Naive thymus-derived CD4-positive, alpha-beta T cell (primary cell): ENCODE measurements around the gene PTCH2. TPM values are rescaled to one million over a fixed set of nuclear protein-coding genes. Genes with fewer than 3 reads are reported as not detected.
"Not testable (repeated sequence)": the region's sequence is repeated elsewhere in the genome, so short reads cannot be mapped to it uniquely, and the experiment has no call there.

ENCODE experiments used
- ATAC-seq: fragments of 150-1000 bp; cut with Tn5 transposase; 2 replicates; pipeline ENCODE4 v1.10.0; 2021; ENCODE audit warnings: mild to moderate bottlenecking, moderate library complexity
- CTCF ChIA-PET: fragments of 350-600 bp; sonication (Branson Sonifier 250); formaldehyde crosslinking; loops from one replicate; lab custom pipeline; 2021; ENCODE audit warnings: antibody characterized with exemption; lab: Charles Lee
- POLR2A ChIA-PET: fragments of 350-600 bp; sonication (Branson Sonifier 250); formaldehyde crosslinking; loops from one replicate; lab custom pipeline; 2021; ENCODE audit warnings: antibody characterized with exemption, inconsistent platforms; lab: Charles Lee
- DNase-seq, 9 donors: peaks; one replicate each; pipeline versions ENCODE4 v3.0.0 to v3.0.0-alpha.2; 2020 to 2022; ENCODE audit warnings: mixed read lengths in 1 of 9
- H3K27ac ChIP-seq: one replicate; pipeline ENCODE4 v1.7.0; 2013; ENCODE audit warnings: mild to moderate bottlenecking, low read depth, low read length, moderate library complexity
- H3K27me3 ChIP-seq, 2 donors: one replicate each; pipeline ENCODE4 v1.7.0; 2013; ENCODE audit warnings: low read length in 2 of 2, mild to moderate bottlenecking in 2 of 2, moderate library complexity in 2 of 2; ENCODE audit not compliant: control insufficient read depth in 2 of 2, insufficient read depth in 2 of 2
- H3K36me3 ChIP-seq, 3 experiments: 1 replicate in 2 of 3; 2 replicates in 1 of 3; pipeline ENCODE4 v1.7.0; 2013; ENCODE audit warnings: low read length in 3 of 3, mild to moderate bottlenecking in 3 of 3, moderate library complexity in 1 of 3; ENCODE audit not compliant: insufficient read depth in 3 of 3, control insufficient read depth in 2 of 3
- H3K4me1 ChIP-seq, 2 donors: one replicate each; pipeline ENCODE4 v1.7.0; 2013; ENCODE audit warnings: low read length in 2 of 2, mild to moderate bottlenecking in 2 of 2, moderate library complexity in 1 of 2; ENCODE audit not compliant: control insufficient read depth in 2 of 2, insufficient read depth in 2 of 2
- H3K4me3 ChIP-seq: 2 replicates; pipeline ENCODE4 v1.7.0; 2013; ENCODE audit warnings: mild to moderate bottlenecking, low read length
- H3K9me3 ChIP-seq, 3 experiments: 1 replicate in 2 of 3; 2 replicates in 1 of 3; pipeline ENCODE4 v1.7.0; 2013; ENCODE audit warnings: low read length in 3 of 3; ENCODE audit not compliant: control insufficient read depth in 2 of 3
- H3K27ac Mint-ChIP-seq, 9 donors: one replicate each; pipeline ENCODE4 v1.8.0; 2020 to 2022; ENCODE audit warnings: mixed read lengths in 9 of 9, mild to moderate bottlenecking in 8 of 9, moderate library complexity in 5 of 9, inconsistent platforms in 2 of 9
- H3K27me3 Mint-ChIP-seq, 5 donors: one replicate each; pipeline ENCODE4 v1.8.0; 2021 to 2022; ENCODE audit warnings: mixed read lengths in 5 of 5, mild to moderate bottlenecking in 1 of 5
- H3K36me3 Mint-ChIP-seq, 5 donors: one replicate each; pipeline ENCODE4 v1.8.0; 2020 to 2022; ENCODE audit warnings: mixed read lengths in 5 of 5, mild to moderate bottlenecking in 3 of 5, inconsistent platforms in 1 of 5
- H3K4me1 Mint-ChIP-seq, 7 donors: one replicate each; pipeline ENCODE4 v1.8.0; 2020 to 2022; ENCODE audit warnings: mixed read lengths in 7 of 7, mild to moderate bottlenecking in 3 of 7, inconsistent platforms in 1 of 7
- H3K4me3 Mint-ChIP-seq, 10 donors: one replicate each; pipeline ENCODE4 v1.8.0; 2020 to 2022; ENCODE audit warnings: mild to moderate bottlenecking in 10 of 10, mixed read lengths in 10 of 10, moderate library complexity in 6 of 10, inconsistent platforms in 2 of 10
- H3K9me3 Mint-ChIP-seq, 11 donors: one replicate each; pipeline ENCODE4 v1.8.0; 2020 to 2022; ENCODE audit warnings: mixed read lengths in 11 of 11, mild to moderate bottlenecking in 4 of 11, inconsistent platforms in 1 of 11, moderate library complexity in 1 of 11
- intact Hi-C, 2 donors: fragments of 100-400 bp; cut with micrococcal nuclease; formaldehyde crosslinking; loops; one replicate each; pipeline ENCODE4 v1.15.1; 2023
- polyA plus RNA-seq, 2 donors: library from polyadenylated mRNA; unstranded; fragments of 300-500 nt; fragmentation: Illumina TruSeq; gene quantifications; one replicate each; pipeline ENCODE4 v1.2.3, GENCODE V29; 2021
- total RNA-seq, 6 experiments: library from RNA in 5 of 6; stranded (reverse) in 5 of 6; gene quantifications; 1 replicate in 5 of 6; 2 replicates in 1 of 6; pipeline ENCODE4 v1.2.3 and lab custom pipeline; 2021 to 2026

The PTCH2 gene
- total and polyA plus RNA-seq, 7 experiments from 2014 or later: 0.06 to 2.8 (median 1.3) TPM; not detected in 1

GRCh38 chr1:44811234-44811633, 31.8 kb downstream of the PTCH2 start:
- Histone ChIP-seq H3K4me1 (peaks cover 61 to 70% of the 10 kb centered on the region in 2 donors), H3K27ac (peak overlapping the region; percentile 91), H3K27me3 (no peaks in the 10 kb centered on the region), H3K9me3 (no peaks in the 10 kb centered on the region), H3K36me3 (peaks cover 0 to 7% (median 0%) of the 10 kb centered on the region in 3 experiments), H3K4me3 (no peak overlapping the region)
- intact Hi-C loops: no loop called here
- Mint-ChIP-seq H3K27ac (peak overlapping the region; percentile 98 to 100 (median 99)), H3K9me3 (peaks cover 0 to 8% (median 0%) of the 10 kb centered on the region in 11 donors), H3K4me1 (peaks cover 59 to 84% (median 70%) of the 10 kb centered on the region in 7 donors), H3K4me3 (peak overlapping the region; percentile 44 to 90 (median 60)), H3K36me3 (peaks cover 0 to 34% (median 5%) of the 10 kb centered on the region in 5 donors), H3K27me3 (peaks cover 0 to 3% (median 0%) of the 10 kb centered on the region in 5 donors)
- ATAC-seq: no peak
- POLR2A ChIA-PET: interaction anchor here (0.7 to 18.7 kb wide), 9 partner anchors 11 to 726 kb away, joined by 3 to 709 read pairs (median 4); partner anchors contain the start of genes BEST4, EIF2B3 and PLK3
- no peak for DNase-seq
- CTCF ChIA-PET: interaction anchor here (0.9 to 1.3 kb wide), 2 partner anchors 26 to 82 kb away, joined by 3 read pairs; no protein-coding TSS in a partner anchor

GRCh38 chr1:44810762-44811105, 32.3 kb downstream of the PTCH2 start:
- H3K27ac ChIP-seq: peak overlapping the region; percentile 91
- POLR2A ChIA-PET: interaction anchor here (0.6 to 18.7 kb wide), 8 partner anchors 11 to 726 kb away, joined by 3 to 709 read pairs (median 22); partner anchors contain the start of genes BEST4, PLK3 and RPS8
- peak overlapping the region; percentile 8 for H3K4me3 ChIP-seq
- H3K27me3 Mint-ChIP-seq, intact Hi-C loops, H3K9me3 Mint-ChIP-seq, H3K27me3 ChIP-seq, H3K9me3 ChIP-seq, DNase-seq, ATAC-seq, H3K36me3 ChIP-seq: not testable (repeated sequence)
- peaks cover 0 to 34% (median 6%) of the 10 kb centered on the region in 5 donors for H3K36me3 Mint-ChIP-seq
- peaks cover 61 to 70% of the 10 kb centered on the region in 2 donors for H3K4me1 ChIP-seq
- peak overlapping the region in 9 of 10 donors; percentile 53 to 90 (median 79) for H3K4me3 Mint-ChIP-seq
- CTCF ChIA-PET: interaction anchor here (0.6 to 3.4 kb wide), 3 partner anchors 10 to 200 kb away, joined by 3 to 25 read pairs (median 3); partner anchors contain the start of genes HECTD3 and PLK3
- peak overlapping the region; percentile 98 to 100 (median 99) for H3K27ac Mint-ChIP-seq
- H3K4me1 Mint-ChIP-seq: peaks cover 59 to 84% (median 71%) of the 10 kb centered on the region in 7 donors

GRCh38 chr1:44810101-44810761, 32.8 kb downstream of the PTCH2 start:
- peaks cover 0 to 8% (median 0%) of the 10 kb centered on the region in 11 donors for H3K9me3 Mint-ChIP-seq
- peak in 4 of 9 donors; percentile 17 to 55 (median 36) for DNase-seq
- Histone ChIP-seq H3K9me3 (no peaks in the 10 kb centered on the region), H3K27me3 (no peaks in the 10 kb centered on the region), H3K27ac (peak overlapping the region; percentile 91), H3K36me3 (peaks cover 0 to 15% (median 4%) of the 10 kb centered on the region in 3 experiments), H3K4me1 (peaks cover 61 to 70% of the 10 kb centered on the region in 2 donors), H3K4me3 (peak overlapping the region; percentile 8)
- H3K27me3 Mint-ChIP-seq: peaks cover 0 to 3% (median 0%) of the 10 kb centered on the region in 5 donors
- peaks cover 56 to 81% (median 73%) of the 10 kb centered on the region in 7 donors for H3K4me1 Mint-ChIP-seq
- H3K27ac Mint-ChIP-seq: peak overlapping the region; percentile 98 to 100 (median 99)
- ATAC-seq: no peak
- peak overlapping the region in 9 of 10 donors; percentile 74 to 90 (median 82) for H3K4me3 Mint-ChIP-seq
- peaks cover 0 to 36% (median 11%) of the 10 kb centered on the region in 5 donors for H3K36me3 Mint-ChIP-seq
- ChIA-PET POLR2A (interaction anchor here (0.6 to 18.7 kb wide), 21 partner anchors 10 to 773 kb away, joined by 3 to 709 read pairs (median 5); partner anchors contain the start of genes BEST4, EIF2B3, HECTD3 and MUTYH), CTCF (interaction anchor here (0.6 to 3.4 kb wide), 7 partner anchors 8 to 201 kb away, joined by 3 to 34 read pairs (median 7); partner anchors contain the start of genes HECTD3, PLK3 and RPS8)
- intact Hi-C loops: no loop called here

- no peaks in the 10 kb centered on the region for H3K27me3 ChIP-seq
- Mint-ChIP-seq H3K9me3 (peaks cover 0 to 10% (median 0%) of the 10 kb centered on the region in 11 donors), H3K27ac (peak overlapping the region; percentile 98 to 100 (median 99)), H3K27me3 (peaks cover 0 to 3% (median 0%) of the 10 kb centered on the region in 5 donors), H3K4me3 (peak overlapping the region; percentile 48 to 90 (median 82)), H3K4me1 (peaks cover 49 to 77% (median 72%) of the 10 kb centered on the region in 7 donors), H3K36me3 (peaks cover 0 to 33% (median 16%) of the 10 kb centered on the region in 5 donors)
- H3K4me1 ChIP-seq: peaks cover 59 to 64% of the 10 kb centered on the region in 2 donors
- ChIA-PET CTCF (interaction anchor here (0.6 to 3.4 kb wide), 12 partner anchors 9 to 202 kb away, joined by 3 to 34 read pairs (median 3); partner anchors contain the start of genes EIF2B3, HECTD3, PLK3 and RNU5D-1), POLR2A (interaction anchor here (0.7 to 18.7 kb wide), 25 partner anchors 9 to 774 kb away, joined by 3 to 709 read pairs (median 5); partner anchors contain the start of genes BEST4, CCDC163, EIF2B3 and HECTD3)
- no peaks in the 10 kb centered on the region for H3K9me3 ChIP-seq
- peak overlapping the region; percentile 48 for H3K4me3 ChIP-seq
- ATAC-seq (peak; percentile 65), DNase-seq (peak in 8 of 9 donors; percentile 84 to 95 (median 92))
- peak overlapping the region; percentile 91 for H3K27ac ChIP-seq
- peaks cover 3 to 24% (median 9%) of the 10 kb centered on the region in 3 experiments for H3K36me3 ChIP-seq
- intact Hi-C loops: loop anchor here (1.0 to 10.0 kb wide), 6 partner anchors 8 to 773 kb away; partner anchors contain the start of genes TESK2 (in 2 of the 2), NASP (in 1 of the 2), RNU5D-1 (in 1 of the 2) and ZSWIM5 (in 1 of the 2)
These were observed 33.8 kb downstream of the PTCH2 start for GRCh38 chr1:44808938-44809917.

- intact Hi-C loops: loop anchor here (2.0 to 10.0 kb wide), 4 partner anchors 77 to 774 kb away; partner anchors contain the start of genes TESK2 (in 2 of the 2), NASP (in 1 of the 2), RNU5D-1 (in 1 of the 2) and ZSWIM5 (in 1 of the 2)
These were observed 34.8 kb downstream of the PTCH2 start, which contains the start of gene BTBD19 for GRCh38 chr1:44808063-44808937. BTBD19 (plus strand) TSS chr1:44808523; CDS start chr1:44808821, 298 bp downstream.

More at GRCh38 chr1:44808063-44808937, 34.8 kb downstream of the PTCH2 start, which contains the start of gene BTBD19:
- no peaks in the 10 kb centered on the region for H3K9me3 ChIP-seq
- Mint-ChIP-seq H3K4me1 (peaks cover 47 to 78% (median 72%) of the 10 kb centered on the region in 7 donors), H3K36me3 (peaks cover 1 to 32% (median 21%) of the 10 kb centered on the region in 5 donors), H3K27me3 (peaks cover 0 to 3% (median 0%) of the 10 kb centered on the region in 5 donors), H3K9me3 (peaks cover 0 to 7% (median 0%) of the 10 kb centered on the region in 11 donors), H3K4me3 (peak within 1 kb of the TSS; percentile 67 to 90 (median 82)), H3K27ac (peak within 1 kb of the TSS; percentile 98 to 100 (median 99))
- DNase-seq (peak in 4 of 9 donors; percentile 12 to 86 (median 33)), ATAC-seq (peak; percentile 22)
- CTCF ChIA-PET: interaction anchor here (0.9 to 3.4 kb wide), 8 partner anchors 8 to 77 kb away, joined by 3 to 34 read pairs (median 4); partner anchors contain the start of genes PLK3 and RNU5D-1
- H3K4me1 ChIP-seq: peaks cover 58 to 61% of the 10 kb centered on the region in 2 donors
- H3K4me3 ChIP-seq: peak within 1 kb of the TSS; percentile 48
- POLR2A ChIA-PET: interaction anchor here (0.6 to 18.7 kb wide), 23 partner anchors 8 to 775 kb away, joined by 3 to 709 read pairs (median 5); partner anchors contain the start of genes BEST4, CCDC163, EIF2B3 and HECTD3
- peak within 1 kb of the TSS; percentile 91 for H3K27ac ChIP-seq
- H3K36me3 ChIP-seq: peaks cover 9 to 33% (median 12%) of the 10 kb centered on the region in 3 experiments
- no peaks in the 10 kb centered on the region for H3K27me3 ChIP-seq
